Measurements from ENCODE around the gene IL12B.
"Not testable (repeated sequence)": the region's sequence is repeated elsewhere in the genome, so short reads cannot be mapped to it uniquely, and the experiment has no call there.

IL12B gene

DNA sequence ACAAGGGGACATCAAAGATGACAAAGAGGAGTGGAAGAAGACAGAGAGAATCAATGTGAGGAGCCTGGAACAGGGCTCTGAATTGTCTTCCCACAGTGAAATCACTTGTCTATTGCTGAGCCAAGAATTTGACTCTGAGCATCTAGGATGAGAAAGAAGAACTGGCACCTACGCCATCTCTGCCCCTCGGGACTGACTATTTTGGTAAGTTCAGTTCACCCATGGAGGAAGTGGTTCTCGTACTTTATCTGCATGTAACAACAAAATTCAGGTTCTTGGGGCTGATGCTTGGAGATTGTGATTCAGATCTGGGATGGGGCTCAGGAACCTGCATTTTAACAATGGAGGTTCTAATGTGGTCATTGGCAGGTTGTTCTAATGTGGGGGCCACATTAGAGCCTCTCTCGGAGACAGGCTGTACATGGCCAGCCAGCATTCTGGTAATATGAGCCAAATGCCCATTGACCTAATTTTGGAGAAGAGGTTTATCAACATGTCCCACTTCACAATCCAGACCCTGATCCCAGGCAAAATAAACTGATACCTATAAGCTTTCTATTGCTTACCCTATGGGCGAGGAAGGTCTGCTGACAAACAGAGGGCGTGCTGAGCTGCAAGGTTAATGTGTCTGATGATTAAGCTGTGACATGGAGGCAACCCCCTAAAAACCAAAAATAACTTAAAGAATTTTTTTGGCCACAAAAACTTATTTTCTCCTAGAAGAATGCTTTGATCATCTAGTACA, 2.7 kb upstream of the IL12B start:
- DNase-seq = no peak

GRCh38 chr5:159331093-159331973, 1.0 kb upstream of the IL12B start:
- DNase-seq = peak; percentile 68

DNA sequence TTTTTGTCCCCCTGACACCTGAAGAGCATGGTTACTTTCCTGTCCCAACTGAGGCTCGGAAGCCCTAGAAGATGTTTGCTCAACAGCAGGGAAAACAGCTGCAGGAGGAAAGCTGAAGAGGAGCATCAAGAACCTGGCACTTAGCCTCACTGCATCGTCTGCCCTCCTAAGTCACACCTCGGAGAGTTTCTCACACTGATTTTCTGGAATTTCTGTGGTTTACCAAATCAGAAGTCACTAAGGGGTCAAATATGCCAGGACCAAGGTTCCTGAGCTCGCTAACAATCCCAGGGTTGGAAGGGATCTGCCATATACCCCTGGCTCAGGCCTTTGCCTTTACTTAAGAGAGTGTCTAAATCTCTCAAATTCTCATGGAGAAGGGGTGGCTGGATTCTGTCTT, 5.3 kb downstream of the IL12B start:
- DNase-seq = no peak

- DNase-seq = no peak
These were observed 6.1 kb downstream of the IL12B start for GRCh38 chr5:159324102-159324755.

- no peak for DNase-seq
These were observed 8.1 kb downstream of the IL12B start for GRCh38 chr5:159322180-159322579.

DNA sequence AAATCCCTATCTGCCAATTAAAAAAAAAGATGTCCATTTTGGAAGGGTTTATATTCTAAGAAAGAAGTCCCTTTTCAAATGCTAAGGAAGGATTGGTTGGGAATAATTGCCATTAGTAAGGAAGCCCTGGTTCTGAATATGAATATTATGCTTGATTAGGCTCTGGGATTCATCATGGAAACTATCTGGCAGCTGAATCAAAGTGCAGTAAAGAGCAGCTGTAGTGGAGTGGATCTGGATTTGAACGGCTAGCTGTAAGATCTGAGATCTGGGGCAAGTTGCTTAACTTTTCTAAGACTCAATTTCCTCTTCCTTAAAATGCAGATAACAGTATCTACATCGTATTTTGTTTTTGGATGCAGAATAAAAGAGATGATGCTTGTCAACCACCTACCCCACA, 10.5 kb downstream of the IL12B start:
- DNase-seq = no peak

DNA sequence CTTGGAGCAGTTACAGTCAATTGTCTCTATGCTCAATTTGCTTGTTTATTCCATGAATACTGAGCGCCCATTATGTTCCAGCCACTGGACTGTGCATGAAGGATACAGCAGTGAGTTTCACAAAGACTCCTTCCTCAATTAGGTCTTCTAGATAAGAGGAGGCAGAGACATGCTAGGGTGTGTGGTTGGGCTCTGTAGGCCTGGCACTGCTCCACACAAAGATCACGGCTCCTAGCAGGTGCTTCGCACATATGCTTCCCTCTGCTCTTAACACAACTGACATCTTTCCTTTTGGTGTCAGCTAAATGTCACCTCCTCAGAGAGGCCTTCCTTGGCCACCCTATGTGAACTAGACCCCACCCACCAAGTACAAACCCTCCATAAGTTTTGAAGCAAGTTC, 10.9 kb downstream of the IL12B start:
- no peak for DNase-seq

DNA sequence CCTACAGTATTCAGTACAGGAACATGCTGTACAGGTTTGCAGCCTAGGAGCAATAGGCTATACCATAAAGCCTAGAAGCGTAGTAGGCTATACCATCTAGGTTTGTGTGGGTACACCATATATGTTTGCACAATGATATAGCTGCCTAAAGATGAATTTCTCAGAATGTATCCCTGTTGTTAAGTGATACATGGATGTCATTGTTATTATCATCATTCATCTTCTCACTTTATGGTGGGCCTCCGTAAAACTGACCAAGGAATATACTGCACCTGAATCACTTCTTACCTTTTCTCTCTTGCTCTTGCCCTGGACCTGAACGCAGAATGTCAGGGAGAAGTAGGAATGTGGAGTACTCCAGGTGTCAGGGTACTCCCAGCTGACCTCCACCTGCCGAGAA, 11.8 kb downstream of the IL12B start:
- no peak for DNase-seq

DNA sequence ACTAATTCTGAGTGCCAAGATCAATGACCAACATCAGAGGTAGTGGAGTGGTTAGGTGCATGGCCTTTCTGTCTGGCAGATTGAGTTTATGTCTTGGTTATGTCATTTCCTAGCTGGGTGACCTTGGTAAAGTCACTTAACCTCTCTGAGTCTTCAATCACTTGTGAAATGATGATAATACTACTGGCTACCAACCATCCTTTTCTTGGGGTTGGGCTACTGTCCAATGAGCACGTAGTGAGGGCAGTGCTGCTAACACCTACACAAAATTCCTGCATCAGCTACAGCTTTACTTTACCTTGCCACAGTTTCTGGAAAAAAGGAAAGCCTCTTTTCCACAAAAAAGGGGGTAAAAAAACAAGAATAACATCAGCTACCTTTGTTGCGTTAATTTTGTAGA, 12.4 kb downstream of the IL12B start:
- DNase-seq = no peak

GRCh38 chr5:159316519-159317383, 13.5 kb downstream of the IL12B start:
- DNase-seq = peak; percentile 15

DNA sequence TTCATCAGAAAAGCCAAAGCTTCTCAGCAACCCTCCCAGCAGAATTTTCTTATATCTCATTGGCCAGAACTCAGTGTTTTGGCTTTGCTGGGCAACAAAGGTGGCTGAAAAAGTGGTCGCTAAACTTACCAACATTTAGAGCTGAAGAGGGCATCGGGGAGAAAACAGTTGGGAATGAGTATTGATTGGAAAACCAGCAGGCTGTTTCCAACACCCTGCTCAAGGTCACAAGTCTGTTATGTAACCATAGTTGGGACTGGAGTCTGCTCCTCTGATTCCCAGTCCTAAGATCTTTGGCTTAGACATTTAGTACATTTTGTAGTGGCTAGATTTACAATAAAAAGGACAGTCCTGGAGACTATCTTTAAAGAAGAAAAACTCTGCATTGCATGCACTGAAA, 17.1 kb downstream of the IL12B start:
- DNase-seq = no peak

DNA sequence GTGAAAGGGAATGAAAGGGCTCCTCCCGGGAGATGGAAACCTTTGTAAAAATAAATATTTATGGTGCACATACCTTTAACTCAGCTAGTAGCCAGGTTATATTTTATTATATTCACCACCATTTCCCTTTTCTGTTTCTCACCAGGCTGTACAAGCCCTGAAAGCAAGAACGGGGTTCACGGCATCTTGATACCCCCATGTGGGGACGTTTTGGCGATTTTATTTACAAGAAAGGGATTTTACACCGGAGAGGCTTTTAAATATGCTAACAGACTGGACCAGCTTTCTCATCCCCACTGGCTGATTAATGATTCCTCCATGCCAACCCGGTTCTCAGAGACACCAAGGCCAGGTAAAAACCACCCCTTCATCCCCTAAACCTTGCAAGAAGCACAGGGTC, 19.2 kb downstream of the IL12B start:
- DNase-seq = no peak

DNA sequence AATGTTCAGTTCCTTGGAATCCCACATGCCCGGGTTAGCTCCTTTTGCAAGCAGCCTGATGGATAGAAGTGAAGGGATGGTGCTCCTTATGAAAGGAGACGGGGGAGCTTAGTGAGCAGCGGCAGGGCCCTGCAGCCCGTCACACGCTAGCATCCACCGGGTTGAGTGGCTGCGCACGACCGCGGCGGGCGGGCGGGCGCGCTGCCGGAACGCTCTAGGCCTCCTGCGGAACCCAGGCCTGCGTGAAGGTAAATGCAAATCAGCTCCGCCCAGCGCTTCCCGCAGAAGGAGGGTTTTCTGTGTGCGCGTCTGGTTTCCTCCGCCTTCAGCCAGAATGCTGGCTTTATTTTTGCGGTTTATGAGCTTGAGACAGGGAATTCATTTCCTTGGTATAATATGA, 19.8 kb downstream of the IL12B start:
- DNase-seq = no peak

DNA sequence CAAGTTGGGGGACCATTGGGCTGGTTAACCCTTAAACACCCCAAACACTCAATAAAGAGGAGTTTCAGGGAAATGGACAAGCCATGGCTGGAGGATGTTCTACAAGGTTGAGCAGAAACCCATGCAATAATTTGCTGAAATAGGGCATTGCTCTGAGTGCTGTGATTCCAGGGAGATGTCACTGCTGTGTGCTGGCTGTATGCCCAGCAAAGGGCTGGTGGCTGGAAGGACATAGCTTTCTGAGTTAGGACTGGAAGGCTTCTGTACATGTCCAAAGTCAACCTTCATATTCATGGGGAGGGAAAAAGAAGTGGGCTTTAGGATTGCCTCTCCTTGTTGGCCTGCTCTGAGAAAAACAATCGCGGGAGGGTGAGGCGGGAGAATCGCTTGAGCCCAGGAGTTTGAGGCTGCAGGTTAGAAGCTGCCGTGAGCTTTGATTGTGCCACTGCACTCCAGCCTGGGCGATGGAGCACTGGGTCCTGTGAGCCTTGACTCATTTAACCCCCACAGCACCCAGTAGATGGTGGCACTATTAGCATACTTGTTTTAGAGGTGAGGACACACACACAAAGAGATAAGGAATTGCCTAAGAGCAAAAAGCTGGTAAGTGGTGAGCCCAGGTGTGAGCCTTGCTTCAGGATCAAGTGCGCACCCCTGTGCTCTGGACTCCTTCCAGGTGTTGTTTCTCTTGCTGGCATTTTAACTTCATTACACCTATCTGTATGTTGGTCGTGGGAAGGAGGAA, 20.4 kb downstream of the IL12B start:
- no peak for DNase-seq

DNA sequence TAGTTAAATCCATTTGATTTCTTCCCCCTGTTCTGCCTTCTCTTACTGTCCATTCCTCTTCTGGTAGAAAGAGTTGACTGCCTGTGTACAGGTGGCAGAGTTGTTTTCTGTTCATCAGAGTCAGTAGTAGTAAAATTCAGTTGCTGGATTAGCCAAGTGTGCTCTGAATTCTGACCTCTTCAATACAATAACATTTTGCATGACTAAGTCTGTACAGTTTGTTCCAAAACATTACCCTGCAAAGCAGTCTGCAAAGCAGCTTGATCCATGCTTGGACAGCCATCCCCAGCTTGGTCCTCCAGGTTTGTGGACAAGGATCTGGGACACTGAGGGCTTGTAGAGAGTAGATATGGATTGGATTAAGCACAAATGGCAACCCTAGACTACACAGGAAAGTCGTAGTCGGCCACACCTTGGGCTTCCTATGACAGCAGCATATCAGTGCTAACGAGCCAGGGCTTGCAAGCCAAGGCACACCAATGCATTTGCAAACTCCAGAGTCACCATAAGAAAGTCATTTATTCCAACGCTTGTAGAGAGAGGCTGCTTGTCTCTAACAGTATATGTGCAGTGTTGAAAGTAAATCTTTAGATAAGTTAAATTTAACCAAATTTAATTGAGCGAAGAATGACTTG, 25.2 kb downstream of the IL12B start:
- DNase-seq = no peak

DNA sequence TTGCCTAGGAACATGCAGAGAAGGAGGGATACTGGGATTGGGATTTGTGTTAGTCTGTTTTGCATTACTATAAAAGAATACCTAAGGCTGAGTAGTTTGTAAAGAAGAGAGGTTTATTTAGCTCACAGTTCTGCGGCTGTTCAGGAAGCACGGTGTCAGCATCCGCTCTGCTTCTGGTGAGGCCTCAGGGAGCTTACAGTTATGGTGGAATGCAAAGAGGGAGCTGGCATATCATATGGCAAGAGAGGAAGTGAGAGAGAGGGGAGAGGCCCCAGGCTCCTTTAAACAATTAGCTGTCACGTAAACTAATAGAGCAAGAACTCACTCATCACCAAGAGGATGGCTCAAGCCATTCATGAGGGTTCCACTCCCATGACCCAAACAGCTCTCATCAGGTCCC, 27.0 kb downstream of the IL12B start:
- no peak for DNase-seq

GRCh38 chr5:159301929-159302860, 28.1 kb downstream of the IL12B start:
- DNase-seq = not testable (repeated sequence)

- DNase-seq = no peak
These were observed 28.8 kb downstream of the IL12B start for GRCh38 chr5:159301466-159301865.

DNA sequence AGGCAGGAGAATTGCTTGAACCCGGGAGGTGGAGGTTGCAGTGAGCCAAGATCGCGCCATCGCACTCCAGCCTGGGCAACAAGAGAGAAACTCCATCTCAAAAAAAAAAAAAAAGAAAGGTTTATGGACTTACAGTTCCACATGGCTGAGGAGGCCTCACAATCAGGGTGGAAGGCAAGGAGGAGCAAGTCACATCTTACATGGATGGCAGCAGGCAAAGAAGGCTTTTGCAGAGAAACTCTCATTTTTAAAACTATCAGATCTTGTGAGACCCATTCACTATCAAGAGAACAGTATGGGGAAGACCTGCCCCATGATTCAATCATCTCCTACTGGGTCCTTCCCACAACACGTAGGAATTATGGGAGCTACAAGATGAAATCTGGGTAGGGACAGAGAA, 33.0 kb downstream of the IL12B start:
- DNase-seq = not testable (repeated sequence)

DNA sequence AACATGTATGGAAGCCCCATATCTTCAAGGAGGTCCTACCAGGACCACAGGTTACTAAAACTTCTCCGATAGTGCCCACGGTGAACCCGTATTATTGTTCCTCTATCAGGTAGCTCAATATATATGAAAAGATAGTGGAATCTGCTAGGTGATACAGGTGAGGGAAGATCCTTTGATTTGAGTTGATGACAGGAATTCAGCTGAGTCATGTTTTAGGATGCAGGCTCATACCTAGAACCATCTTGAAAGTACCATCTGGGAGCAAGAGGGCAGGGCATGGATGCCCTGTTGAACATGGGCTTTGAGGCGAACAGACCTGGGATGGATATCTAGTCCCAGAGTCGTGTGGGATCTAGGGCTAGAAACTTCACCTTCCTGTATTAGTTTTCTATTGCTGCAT, 35.4 kb downstream of the IL12B start:
- no peak for DNase-seq
